NCI-H2171 treated with DMSO at 0.1 percent for 48 hours (cell line): ENCODE data around the gene LRRC4C.

Source experiments
- DNase-seq: peaks from one replicate; lab custom pipeline; 2025; lab: John Stamatoyannopoulos, UW

LRRC4C gene

DNA sequence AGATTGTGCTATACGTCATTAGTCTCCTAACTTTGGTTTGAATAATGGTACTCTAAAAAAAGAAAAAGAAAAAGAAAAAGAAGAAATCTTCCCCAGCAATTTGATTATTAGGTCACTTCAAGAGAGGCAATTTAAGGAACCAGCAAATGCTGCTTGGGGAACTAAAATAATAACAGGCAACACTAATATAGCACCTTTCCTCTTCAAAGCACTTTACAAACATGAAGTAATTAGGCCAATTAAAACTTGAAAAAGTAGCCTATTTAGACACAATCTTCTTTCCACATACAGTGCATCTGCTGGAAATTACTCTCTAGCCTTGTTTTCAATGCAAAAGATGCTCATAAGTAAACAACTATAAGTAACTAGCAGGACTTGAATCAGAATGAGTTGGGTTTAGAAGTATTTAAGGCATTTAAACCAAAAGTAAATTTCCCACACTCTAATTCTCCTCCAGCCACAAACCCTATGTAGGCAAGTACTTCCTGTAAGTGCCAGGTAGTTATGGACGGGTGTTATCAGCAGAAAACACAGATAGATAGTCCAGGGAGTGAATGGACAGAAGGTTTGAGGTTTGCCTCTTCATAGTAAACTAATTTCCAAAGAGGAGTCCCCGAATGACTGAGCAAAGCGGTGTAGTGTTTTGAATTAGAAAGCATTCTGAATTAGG lies 44.5 kb downstream of the LRRC4C start:
- no peak for DNase-seq

DNA sequence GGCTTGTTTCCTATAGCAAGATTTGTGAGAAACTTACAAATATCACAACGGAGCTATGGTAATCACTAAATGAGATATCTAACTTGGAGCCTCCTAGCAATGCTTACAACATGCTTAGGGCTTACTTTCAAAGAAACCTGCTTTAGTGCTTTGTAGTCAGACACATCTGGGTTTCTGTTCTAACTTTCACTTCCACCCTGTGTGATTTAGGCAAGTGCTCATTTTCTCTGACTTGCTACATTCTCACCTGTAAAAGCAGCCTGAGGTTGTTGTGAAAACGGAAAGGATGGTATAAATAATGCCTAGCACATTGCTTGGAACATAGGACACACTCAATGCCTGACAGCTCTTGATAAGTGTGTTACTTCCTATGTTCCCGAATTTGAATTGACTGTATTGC lies 45.6 kb downstream of the LRRC4C start:
- DNase-seq = no peak

DNA sequence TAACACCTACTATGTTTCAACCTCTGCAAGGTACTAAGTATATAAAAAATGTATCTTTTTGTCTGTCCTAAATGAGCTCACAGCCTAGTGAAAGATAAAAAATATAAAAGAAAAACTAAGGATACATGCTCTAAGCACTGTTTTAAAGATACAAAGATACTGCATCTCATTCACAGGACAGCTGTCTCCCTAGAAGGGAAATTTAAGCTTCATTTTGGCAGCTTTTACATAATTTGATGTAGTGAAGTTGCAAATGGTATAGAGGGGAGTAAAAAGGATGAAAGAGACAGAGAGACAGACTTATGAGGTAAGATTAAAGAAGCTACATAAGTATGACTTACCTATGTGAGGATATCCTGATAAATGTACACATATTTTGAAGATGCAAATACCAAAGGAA lies 53.6 kb downstream of the LRRC4C start:
- DNase-seq = no peak

DNA sequence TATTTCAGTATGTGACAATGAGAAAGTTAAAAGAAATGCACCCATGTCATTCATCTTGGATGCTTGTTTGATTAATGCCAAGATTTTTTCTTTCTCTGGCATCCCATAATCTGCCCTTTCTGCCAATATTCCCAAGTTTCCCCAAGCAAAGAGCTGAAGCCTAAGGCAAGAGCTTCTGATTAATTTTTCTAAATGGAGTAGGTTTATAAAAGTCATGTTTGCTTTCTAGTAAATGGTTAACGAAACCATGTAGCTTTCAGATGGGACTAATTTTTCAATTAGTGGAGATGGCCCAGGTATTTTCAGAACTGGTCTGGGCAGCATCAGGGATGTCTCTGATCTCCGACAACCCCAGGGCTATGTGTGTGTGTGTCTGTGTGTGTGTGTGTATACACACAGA lies 55.3 kb downstream of the LRRC4C start:
- DNase-seq = no peak

DNA sequence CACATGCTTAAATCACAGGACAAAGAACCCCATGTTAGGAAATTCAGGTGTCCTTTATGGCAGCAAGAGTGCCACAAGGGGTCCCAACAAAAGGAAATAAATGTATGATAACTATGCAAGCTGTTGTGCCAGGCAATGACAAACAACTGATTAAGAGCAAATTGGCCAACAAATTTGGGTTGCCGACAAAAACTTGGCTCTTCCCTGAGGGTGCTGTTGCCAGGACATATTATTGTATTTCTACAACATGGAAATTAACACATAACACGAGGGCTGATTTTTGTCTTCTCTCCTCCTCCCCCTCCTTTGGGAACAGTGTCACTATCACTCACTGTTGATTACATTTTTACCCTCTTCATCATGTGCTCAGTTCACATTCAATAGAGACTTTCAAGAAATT lies 56.0 kb downstream of the LRRC4C start:
- DNase-seq = no peak

DNA sequence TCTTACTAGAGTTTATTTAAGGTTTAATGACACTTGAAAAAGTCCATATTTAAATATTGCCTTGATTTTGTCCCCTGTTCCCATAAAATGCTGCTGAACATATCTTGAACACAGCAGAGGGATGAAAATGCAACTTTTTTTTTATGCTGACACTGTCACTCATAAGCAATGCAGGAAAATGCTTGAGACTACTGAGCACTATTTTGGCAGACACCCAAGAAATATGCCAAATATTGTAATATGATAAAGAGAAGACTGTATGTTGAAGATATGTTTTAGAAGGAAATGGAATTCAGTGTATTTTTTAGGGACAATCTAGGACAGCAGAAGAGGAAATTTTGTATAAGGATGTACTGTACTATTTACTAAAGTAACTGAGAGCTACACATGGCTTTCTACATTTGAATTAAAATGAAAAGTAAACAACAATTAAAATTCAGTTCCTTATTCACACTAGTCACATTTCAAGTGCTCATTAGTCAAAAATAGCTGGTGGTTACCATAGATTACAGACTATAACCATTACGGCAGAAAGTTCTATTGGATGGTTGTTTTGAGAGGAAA lies 58.6 kb downstream of the LRRC4C start:
- no peak for DNase-seq

DNA sequence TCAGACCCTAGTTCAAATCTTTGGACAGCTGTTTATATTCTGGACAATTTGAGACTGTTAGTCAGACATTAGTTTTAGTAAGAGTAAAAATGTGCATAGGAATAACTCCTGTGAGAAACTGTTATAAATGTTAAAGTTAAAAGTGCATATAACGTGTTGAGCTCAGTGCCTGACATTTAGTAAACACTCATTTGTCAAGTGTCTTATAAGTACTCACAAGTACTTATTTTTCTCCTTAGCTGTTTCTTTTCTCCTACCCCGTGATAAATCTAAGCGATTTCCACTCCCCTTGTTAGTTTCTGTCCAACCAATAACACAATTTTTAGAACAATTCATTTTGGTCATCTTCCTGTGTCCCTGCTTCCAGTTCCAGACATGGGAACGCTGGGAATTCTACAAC lies 59.3 kb downstream of the LRRC4C start:
- no peak for DNase-seq

DNA sequence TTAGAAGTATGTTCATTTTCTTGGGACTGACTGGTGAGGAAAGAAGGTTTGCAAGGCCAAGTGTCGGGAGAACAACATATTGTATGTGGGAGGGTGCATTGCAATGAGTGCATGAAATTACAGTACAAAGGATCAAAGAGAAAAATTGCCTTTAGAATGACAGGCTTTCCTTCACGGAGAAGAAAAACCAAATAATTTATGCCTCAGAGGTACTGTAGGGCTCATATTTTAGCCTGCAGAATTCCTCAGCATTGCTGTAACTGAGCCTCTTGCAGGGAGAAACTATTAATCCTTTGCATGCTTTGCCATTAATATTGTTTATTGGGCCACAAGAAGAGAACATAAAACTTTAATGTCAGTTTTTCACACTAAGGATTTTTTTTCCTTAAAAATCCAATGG lies 60.1 kb downstream of the LRRC4C start:
- DNase-seq = no peak

DNA sequence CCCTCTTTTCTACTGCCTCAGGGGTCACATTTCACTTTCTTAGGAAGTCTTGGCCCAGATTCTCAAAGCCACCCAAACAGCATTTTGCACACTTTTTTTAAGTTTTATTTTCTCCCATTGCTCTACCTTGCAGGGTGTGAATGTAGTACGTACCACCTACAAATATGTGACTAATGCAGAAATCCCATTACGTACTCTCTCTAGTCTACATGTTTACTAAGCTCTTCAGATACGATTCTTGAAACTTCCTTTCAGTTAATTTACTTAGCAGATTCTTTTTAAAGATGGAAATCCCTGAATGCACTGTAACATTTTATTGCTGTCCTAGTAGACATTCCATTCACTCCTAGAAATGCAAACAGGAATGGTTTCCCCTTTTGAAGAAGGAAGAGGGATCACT lies 61.3 kb downstream of the LRRC4C start:
- DNase-seq = no peak

DNA sequence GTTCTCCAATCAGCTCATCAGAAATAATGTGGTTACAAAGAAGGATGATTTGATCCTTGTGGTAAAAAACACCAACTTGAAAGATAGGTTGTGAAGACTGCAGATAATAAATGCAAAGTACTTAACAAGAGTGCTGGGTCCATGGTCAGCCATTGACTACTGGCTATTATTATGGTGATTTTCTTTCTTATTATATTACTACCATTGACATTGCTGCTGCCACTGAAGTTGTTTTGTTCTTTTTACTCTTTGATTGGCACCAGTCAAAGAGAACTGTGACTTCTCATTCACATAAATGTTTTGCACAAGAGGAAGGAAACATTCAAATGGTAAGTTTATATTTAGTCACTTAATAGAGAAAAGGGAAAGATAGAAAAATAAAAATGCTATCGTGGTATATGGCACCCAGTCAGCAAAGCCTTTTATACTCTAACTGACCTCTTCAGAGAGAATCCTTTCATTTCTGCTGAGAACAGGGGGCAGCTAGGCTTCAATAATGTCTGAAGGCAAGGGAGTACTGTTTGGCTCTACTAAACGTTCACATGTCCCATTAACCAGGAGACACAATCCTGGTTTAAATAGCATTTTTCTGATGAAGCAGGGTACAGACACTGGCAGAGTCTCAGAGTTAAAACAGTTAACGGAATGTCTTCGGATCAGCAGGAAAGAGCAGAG lies 64.8 kb downstream of the LRRC4C start:
- DNase-seq = no peak

DNA sequence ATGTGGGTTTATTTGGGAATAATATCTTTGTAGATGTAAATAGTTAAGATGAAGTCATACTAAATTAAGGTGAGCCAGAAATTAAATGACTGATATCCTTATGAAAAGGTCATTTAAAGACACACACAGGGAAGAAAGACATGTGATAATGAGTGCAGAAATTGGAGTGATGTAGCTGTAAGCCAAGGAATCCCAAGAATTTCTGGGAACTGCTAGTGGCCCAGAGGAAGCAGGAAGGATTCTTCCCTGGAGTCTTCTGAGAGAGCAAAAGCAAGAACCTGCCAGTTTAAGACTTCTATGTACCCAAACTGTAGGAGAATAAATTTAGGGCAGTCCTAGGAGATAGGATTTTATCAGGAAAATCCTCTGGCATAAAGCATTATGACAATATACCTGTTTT lies 66.9 kb downstream of the LRRC4C start:
- no peak for DNase-seq

DNA sequence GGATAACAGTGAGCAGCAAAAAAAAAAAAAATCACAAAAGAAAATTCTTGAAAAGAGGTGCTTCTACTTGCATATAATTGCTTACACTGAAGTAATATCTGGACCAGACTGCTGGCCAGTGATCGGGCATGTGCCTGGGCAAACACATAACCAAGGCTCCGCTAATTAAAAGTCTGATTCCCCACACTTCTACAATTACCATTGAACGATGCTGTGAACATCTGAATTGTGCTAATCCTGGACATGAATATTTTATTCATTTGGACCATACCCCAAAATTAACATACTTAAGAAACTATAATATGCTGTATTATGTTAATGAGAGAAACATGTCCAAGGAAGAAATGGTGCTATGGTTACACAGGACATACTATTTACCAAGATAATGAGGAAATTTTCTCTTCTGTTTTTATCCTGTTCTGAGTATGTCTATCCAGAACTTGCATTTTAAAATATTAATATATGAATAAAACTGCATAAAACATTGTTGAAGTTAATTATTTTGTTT lies 69.8 kb downstream of the LRRC4C start:
- DNase-seq = no peak

DNA sequence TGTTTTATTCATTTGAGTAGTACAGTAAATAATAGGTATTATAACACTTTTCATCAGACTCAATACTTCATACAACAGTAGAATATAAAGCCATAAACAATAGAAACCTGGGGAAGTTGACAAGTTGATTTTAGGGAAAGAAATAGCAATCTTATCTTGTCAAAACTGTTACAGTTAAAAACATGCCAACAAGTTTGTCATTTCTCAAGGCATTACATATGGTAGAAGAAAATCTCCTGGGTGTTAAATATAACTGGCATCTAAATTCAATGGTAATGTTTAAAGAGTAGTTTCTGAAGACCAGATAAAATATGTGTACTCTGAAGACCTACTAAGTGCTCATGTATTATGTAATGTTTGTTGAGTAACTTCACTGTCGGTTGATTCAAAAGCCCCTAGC lies 75.1 kb downstream of the LRRC4C start:
- no peak for DNase-seq

DNA sequence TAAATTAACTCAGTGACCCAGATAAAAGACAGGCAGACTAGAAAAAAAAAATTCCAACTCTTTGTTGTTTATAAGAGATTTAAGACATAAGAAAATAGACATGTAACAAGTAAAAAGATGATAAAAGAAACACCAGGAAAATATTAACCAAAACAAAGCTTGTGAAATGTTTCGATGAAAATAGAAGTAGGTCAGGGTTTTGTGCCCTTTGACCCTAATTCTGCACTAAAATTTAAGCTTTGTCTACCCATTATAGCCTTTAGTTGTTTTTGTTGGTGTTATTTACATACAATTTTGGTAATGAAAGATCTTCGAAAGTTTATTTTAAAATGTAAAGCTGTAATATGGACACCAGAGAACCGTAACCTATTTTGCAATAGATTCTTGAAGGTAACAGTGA lies 75.7 kb downstream of the LRRC4C start:
- no peak for DNase-seq

DNA sequence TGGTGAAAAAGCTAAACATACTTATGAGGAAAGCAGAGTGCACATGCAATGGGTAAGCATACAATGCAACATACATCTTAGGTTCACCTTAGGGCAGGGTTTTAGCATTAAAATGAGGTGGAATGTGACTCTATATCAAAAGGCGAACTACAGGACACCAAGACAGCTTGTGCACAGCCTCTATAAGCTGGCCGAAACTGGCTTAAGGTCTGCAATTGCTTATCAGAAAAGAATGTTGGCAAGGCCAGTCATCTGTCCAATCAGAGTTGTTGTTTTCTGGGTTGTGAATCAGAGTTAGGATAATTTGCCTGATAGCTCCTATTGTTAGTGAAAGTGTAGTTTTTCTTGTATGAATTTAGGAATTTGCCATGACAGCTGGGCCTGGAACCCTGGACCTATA lies 76.5 kb downstream of the LRRC4C start:
- no peak for DNase-seq

DNA sequence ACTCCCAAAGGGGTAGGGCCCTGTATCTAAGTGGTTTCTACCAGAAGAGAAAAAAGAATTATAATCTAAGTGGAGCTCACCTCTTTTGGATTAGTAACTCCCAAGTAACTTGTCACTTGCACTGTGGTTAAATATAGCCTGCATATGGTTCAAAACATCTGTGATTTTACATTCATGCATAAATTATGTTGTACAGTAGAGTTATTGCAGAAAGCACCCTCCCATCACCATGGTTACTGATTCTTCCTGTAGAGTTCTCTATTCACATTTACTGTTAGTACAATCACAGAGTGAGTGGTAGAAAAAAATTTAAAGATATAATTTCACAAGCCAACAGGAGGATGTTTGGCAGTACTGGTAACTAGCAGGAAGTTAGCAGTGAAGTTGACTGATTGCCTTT lies 80.4 kb downstream of the LRRC4C start:
- DNase-seq = no peak

DNA sequence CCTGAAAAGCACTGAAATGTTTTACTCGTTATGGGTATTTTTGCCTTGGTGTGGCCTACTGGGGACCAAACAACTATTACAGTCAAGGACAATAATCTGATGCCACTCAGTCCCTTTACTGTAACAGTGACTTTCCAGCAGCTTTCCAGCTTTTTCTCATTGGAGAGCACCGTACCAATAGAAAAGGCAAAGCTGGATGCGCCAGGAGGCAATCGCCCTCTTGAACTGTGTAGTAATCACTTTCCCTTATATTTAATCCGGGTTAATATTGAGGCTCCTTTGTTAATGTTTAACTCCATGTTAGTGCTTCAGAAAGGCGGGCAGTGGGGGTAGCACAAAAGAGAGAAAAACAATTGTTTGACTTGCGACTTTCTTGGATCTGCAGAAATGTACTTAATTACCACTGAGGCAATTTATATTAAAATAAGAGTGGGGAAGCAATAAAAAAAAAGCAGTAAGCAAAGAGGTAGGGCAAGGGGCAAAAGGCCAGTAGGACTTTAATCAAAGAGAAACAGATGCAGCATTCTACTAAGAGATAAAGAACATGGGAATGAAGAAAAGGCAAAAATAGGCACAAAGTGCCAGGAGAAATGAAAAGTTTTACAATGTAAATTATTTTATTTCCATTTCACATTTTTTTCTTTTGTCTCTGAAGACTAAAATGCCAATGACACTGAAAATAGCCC lies 81.6 kb downstream of the LRRC4C start:
- DNase-seq = no peak

DNA sequence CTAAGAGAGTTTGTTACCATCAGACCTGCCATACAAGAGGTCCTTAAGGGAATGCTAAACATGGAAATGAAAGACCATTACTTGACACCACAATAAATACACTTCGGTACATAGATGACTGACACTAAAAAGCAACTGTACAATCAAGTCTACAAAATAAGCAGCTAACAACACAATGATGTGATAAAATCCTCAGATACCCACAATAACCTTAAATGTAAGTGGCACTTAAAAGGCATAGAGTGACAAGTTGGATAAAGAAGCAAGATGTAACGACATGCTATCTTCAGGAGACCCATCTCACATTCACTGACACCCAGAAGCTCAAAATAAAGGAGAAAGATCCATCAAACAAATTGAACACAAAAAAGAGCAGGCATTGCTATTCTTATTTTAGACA lies 107.6 kb downstream of the LRRC4C start:
- no peak for DNase-seq

DNA sequence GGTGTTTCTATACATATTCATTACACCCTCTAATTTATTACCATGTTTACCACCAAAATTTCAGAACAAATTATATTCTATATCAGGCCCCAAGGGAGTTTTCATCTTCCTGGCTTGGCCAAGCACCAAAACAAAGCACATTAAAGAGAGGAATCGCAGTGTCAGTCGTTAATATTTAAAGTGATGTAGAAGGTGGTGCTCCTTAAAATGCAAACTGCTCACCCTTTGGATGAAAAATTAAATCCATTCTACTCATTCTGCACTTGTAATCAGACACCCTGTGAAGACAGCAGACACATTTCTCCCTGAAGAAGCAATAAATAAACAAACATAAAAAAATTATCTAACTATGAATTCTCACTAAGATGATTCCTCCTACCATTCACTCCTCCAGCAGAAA lies 113.4 kb downstream of the LRRC4C start:
- DNase-seq = no peak

DNA sequence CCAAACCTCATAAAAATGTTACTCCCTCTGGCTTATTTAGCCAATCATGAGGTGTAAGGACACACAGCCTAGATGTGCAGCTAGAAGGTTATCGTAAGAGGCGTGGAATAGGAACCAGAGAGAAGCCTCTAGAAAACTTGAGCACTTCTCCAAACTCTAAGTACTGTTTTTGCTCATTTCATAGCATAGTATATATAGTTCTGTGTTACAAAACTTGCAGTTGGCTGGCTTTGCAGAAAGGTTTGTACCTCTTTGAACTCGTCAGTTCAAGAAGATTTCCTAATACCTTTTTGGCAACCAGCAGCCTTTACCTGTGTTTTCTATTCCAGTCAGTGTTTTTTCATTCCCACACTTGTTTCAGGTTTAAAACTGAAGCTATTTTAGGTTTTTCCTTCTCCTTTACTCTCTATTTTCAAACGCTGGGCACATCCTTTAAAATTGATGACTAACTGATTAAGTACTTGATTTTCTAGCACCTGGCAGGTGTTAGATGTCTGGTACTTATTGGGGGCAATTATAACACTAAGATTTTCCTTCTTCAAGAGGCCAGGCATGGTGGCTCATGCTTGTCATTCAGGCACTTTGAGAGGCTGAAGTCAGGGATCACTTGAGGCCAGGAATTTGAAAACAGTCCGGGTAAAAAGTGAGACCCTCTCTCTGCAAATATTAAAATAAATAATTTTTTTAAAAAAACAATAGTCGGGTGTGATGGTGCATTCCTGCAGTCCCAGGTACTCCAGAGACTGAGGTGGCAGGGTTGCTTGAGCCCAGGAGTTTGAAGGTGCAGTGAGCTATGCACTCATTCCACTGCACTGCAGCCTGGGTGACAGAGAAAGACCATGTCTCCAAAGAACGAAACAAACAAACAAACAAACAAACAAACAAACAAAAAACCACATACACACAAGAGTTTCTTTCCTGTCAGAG lies 125.2 kb downstream of the LRRC4C start:
- DNase-seq = no peak

DNA sequence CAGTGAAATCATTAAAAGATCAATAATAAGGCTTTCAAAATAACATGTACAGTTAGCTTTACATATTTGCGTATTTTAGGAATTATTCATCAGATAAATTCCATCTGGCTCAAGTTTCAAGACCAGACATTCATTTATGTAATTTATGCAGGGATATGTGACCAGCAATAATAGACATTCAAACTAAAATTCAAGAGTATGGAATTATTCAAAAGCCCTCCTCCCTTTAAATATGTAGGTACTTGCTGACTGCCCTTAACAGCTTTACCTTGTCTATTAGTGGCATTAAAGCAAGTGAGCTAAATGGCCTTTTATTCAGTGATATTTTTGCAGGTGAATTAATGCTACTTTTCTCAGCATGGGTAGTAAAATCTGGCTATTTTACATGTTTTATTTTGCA lies 126.1 kb downstream of the LRRC4C start:
- DNase-seq = no peak

DNA sequence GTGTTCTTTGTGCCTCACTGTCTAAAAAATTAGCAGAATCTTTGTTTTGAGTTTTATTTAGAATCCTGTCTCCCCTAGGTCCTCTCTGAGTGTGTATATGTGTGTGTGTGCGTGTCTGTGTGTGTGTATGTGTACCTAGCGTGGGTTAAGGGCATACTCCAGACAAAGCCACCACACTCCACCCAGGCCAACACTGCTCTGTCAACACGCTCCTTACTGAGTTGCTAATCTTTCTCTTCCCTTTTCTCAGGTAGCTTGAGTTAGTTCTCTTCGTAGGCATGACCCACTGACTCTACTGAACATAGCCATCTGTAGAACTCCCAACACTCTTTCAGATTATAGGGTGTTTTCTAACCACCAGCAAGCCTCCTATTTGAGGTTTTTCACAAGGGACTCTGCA lies 131.1 kb downstream of the LRRC4C start:
- DNase-seq = no peak
